ENCODE measurements around the gene ASIC3.

DNA sequence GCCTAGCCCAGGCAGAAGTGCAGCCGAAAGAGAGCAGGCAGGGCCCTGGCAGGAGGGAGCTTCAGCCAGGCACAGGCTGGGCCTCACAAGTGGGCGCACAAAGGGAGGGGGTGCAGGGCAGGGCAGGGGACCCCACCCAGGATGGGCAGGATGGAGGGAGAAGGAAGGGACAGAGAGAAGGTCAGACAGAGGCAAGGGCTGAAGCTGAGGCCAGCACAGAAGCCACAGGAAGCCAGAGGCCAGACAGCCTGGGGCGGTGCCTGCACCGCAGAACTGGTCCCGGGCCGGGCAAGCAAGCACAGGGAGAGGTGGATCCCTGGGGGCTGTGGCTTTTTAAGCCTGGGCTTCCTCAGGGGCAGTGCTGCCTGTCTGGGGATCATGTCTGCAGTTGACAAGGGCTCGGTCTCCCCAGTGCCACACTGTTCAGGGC lies 40.8 kb upstream of the ASIC3 start:
- TF ChIP-seq CTCF (IDR thresholded peaks at IDR 0.05) = no peak
- TF ChIP-seq POLR2A (IDR thresholded peaks at IDR 0.05) = no peak
